HepG2 (cell line): ENCODE data around the gene MIS18A. TPM values are rescaled to one million over a fixed set of nuclear protein-coding genes. Genes with fewer than 3 reads are reported as not detected.
A peak's percentile ranks its signal among the peaks of the same experiment; 100 is the strongest.

Experiments
- ATAC-seq: fragments of 200-7000 bp; cut with Tn5 transposase; 3 replicates; pipeline ENCODE4 v1.9.1; 2020; ENCODE audit warnings: mild to moderate bottlenecking, moderate library complexity
- BruUV-seq: library from RNA; stranded (reverse); fragments of 400-500 nt; replicated peaks from 2 replicates; lab custom pipeline; 2021; lab: Mats Ljungman, UMichigan
- CTCF ChIA-PET: fragments of 300-600 bp; formaldehyde crosslinking; extraction: SDS; loops from one replicate; lab custom pipeline; 2021; ENCODE audit warnings: low total read pairs, inconsistent platforms, low intra/inter-chr PET ratio; lab: Yijun Ruan, JAX
- POLR2A ChIA-PET: fragments of 350-600 bp; sonication (Branson Sonifier 250); formaldehyde crosslinking; loops from one replicate; lab custom pipeline; 2020; ENCODE audit warnings: antibody characterized with exemption, inconsistent platforms; lab: Yijun Ruan, JAX
- DNase-seq: peaks from one replicate; pipeline ENCODE4 v3.0.0-alpha.2; 2015; ENCODE audit warnings: low spot score
- FAIRE-seq: peaks from 3 replicates; lab custom pipeline; 2011; peaks lifted over from hg19 to GRCh38; lab: Jason Lieb, UNC
- H2AFZ ChIP-seq: one replicate; pipeline ENCODE4 v1.6.1; 2011; ENCODE audit warnings: low read length, inconsistent platforms
- H3K27ac ChIP-seq: fragments of 300-600 bp; 3 replicates; pipeline ENCODE4 v1.8.0; 2011; ENCODE audit warnings: mixed run types, mild to moderate bottlenecking, mixed read lengths, low read length, inconsistent platforms; ENCODE audit not compliant: insufficient read depth; ENCODE audit errors: extremely low read length
- H3K27me3 ChIP-seq, 2 experiments: fragments of 200-600 bp in 1 of 2; 2 replicates in 1 of 2; 3 replicates in 1 of 2; pipeline versions ENCODE4 v1.6.0 to v1.8.0; 2011; ENCODE audit warnings: low read length in 2 of 2, mild to moderate bottlenecking in 2 of 2, moderate library complexity in 2 of 2, inconsistent platforms in 1 of 2; ENCODE audit not compliant: insufficient read depth in 2 of 2, control insufficient read depth in 1 of 2
- H3K36me3 ChIP-seq, 2 experiments: fragments of 200-600 bp in 1 of 2; replicated peaks in 1 of 2; 2 replicates in 1 of 2; 3 replicates in 1 of 2; pipeline versions ENCODE4 v1.5.1 to v1.8.0; 2011; ENCODE audit warnings: low read length in 2 of 2, inconsistent platforms in 1 of 2; ENCODE audit not compliant: insufficient read depth in 2 of 2, control insufficient read depth in 1 of 2
- H3K4me1 ChIP-seq: 2 replicates; pipeline ENCODE4 v1.5.1; 2012; ENCODE audit warnings: low read length, inconsistent platforms; ENCODE audit not compliant: insufficient read depth
- H3K4me2 ChIP-seq: 2 replicates; pipeline ENCODE4 v1.6.0; 2011; ENCODE audit warnings: low read depth, low read length, inconsistent platforms
- H3K4me3 ChIP-seq, 3 experiments: fragments of 200-600 bp in 1 of 3; sonication (generic), shearing (Covaris generic) in 1 of 3; replicated peaks in 1 of 3; 2 replicates each; pipeline ENCODE4 v1.5.1; 2011 to 2016; ENCODE audit warnings: low read length in 3 of 3, inconsistent platforms in 2 of 3, low read depth in 2 of 3, mild to moderate bottlenecking in 2 of 3, control low read depth in 1 of 3, mixed read lengths in 1 of 3; ENCODE audit not compliant: insufficient read depth in 1 of 3
- H3K79me2 ChIP-seq: one replicate; pipeline ENCODE4 v1.6.1; 2011; ENCODE audit warnings: low read length, inconsistent platforms; ENCODE audit not compliant: insufficient read depth
- H3K9ac ChIP-seq: 2 replicates; pipeline ENCODE4 v1.6.0; 2011; ENCODE audit warnings: mild to moderate bottlenecking, low read depth, low read length, inconsistent platforms; ENCODE audit not compliant: insufficient read depth
- H3K9me3 ChIP-seq: 2 replicates; pipeline ENCODE4 v1.5.1; 2012; ENCODE audit warnings: mild to moderate bottlenecking, low read length
- H4K20me1 ChIP-seq: 2 replicates; pipeline ENCODE4 v1.6.0; 2011; ENCODE audit warnings: inconsistent platforms, mild to moderate bottlenecking, low read length, moderate library complexity; ENCODE audit not compliant: insufficient read depth
- ARID5B ChIP-seq: IDR thresholded peaks from 2 replicates; pipeline ENCODE4 v1.4.0; 2020; ENCODE audit warnings: mild to moderate bottlenecking, missing genetic modification reagents
- ARNT ChIP-seq: fragments of 450-650 bp; IDR thresholded peaks from 2 replicates; pipeline ENCODE4 v1.6.1; 2017
- FLYWCH1 ChIP-seq: sonication (generic); formaldehyde crosslinking; IDR thresholded peaks from 2 replicates; pipeline ENCODE4 v1.8.1; 2023; ENCODE audit warnings: mild to moderate bottlenecking, missing genetic modification reagents
- FOSL2 ChIP-seq: sonication (generic); formaldehyde crosslinking; IDR thresholded peaks from 2 replicates; pipeline ENCODE4 v1.4.0; 2020; ENCODE audit warnings: missing genetic modification reagents
- HNRNPLL ChIP-seq: fragments of 200-400 bp; formaldehyde crosslinking; IDR thresholded peaks from 2 replicates; pipeline ENCODE4 v1.6.1; 2017; ENCODE audit warnings: mild to moderate bottlenecking, low read depth, low read length; ENCODE audit not compliant: poor library complexity, severe bottlenecking
- IKZF4 ChIP-seq: sonication (generic); formaldehyde crosslinking; IDR thresholded peaks from 2 replicates; pipeline ENCODE4 v1.5.1; 2020; ENCODE audit warnings: borderline replicate concordance, mild to moderate bottlenecking, low read depth, missing genetic modification reagents; ENCODE audit errors: not compliant biosample characterization
- LRRFIP1 ChIP-seq: sonication (generic); formaldehyde crosslinking; conservative IDR thresholded peaks from 2 replicates; pipeline ENCODE4 v1.4.0; 2020; ENCODE audit warnings: missing genetic modification reagents
- MIXL1 ChIP-seq: IDR thresholded peaks from 2 replicates; pipeline ENCODE4 v1.6.1; 2016
- MYPOP ChIP-seq: sonication (generic); formaldehyde crosslinking; IDR thresholded peaks from 2 replicates; pipeline ENCODE4 v1.8.1; 2023; ENCODE audit warnings: mild to moderate bottlenecking, moderate library complexity, missing genetic modification reagents
- PHF20 ChIP-seq: sonication (generic); formaldehyde crosslinking; IDR thresholded peaks from 2 replicates; pipeline ENCODE4 v1.5.0; 2020; ENCODE audit warnings: mild to moderate bottlenecking, missing genetic modification reagents
- POLR2AphosphoS5 ChIP-seq: IDR thresholded peaks from 2 replicates; pipeline ENCODE4 v1.6.1; 2012; ENCODE audit warnings: low read depth, low read length
- ZNF12 ChIP-seq: sonication (generic); formaldehyde crosslinking; IDR thresholded peaks from 2 replicates; pipeline ENCODE4 v1.5.0; 2020; ENCODE audit warnings: missing genetic modification reagents
- ZNF121 ChIP-seq: sonication (generic); formaldehyde crosslinking; IDR thresholded peaks from 2 replicates; pipeline ENCODE4 v1.5.0; 2020; ENCODE audit warnings: mild to moderate bottlenecking, missing genetic modification reagents
- ZNF543 ChIP-seq: sonication (generic); formaldehyde crosslinking; IDR thresholded peaks from 2 replicates; pipeline ENCODE4 v1.4.0; 2020; ENCODE audit warnings: mild to moderate bottlenecking, missing genetic modification reagents
- ZNF597 ChIP-seq: sonication (generic); formaldehyde crosslinking; IDR thresholded peaks from 2 replicates; pipeline ENCODE4 v1.5.0; 2020; ENCODE audit warnings: missing genetic modification reagents
- ZNF776 ChIP-seq: sonication (generic); formaldehyde crosslinking; IDR thresholded peaks from 2 replicates; pipeline ENCODE4 v1.4.0; 2020; ENCODE audit warnings: mild to moderate bottlenecking, missing genetic modification reagents
- WGBS: methylation state at CpG from one replicate; pipeline ENCODE4 v1.1.6; 2017; ENCODE audit warnings: low lambda C conversion rate; 5-methylcytosine and 5-hydroxymethylcytosine counted together
- in situ Hi-C: cut with HindIII; loops from 2 replicates; pipeline ENCODE4 v1.10.0; 2017; ENCODE audit warnings: low pct_unique_long_range_greater_than_20kb; ENCODE audit not compliant: extremely low pct_ligation_motif_present
- intact Hi-C: fragments of 100-400 bp; cut with micrococcal nuclease; formaldehyde crosslinking; loops from one replicate; pipeline ENCODE4 v1.10.0; 2022; ENCODE audit not compliant: unreplicated experiment
- polyA plus RNA-seq, 8 experiments: library from polyadenylated mRNA; depleted of rRNA in 3 of 8; stranded (reverse) in 7 of 8; unstranded in 1 of 8; fragments of >200 nt; fragmentation: Illumina TruSeq in 4 of 8; extraction: Trizol in 4 of 8; gene quantifications; 2 replicates each; pipeline versions ENCODE4 v1.2.1 to v1.2.3, GENCODE V29; 2011 to 2016; ENCODE audit warnings: low read depth in 4 of 8, missing spikeins in 1 of 8, mixed read lengths in 1 of 8; ENCODE audit not compliant: insufficient read depth in 1 of 8
- total RNA-seq, 5 experiments: library from RNA; depleted of rRNA; stranded (reverse); fragments of >200 nt; fragmentation: Illumina TruSeq; extraction: Trizol; gene quantifications; 2 replicates each; pipeline ENCODE4 v1.2.3, GENCODE V29; 2016; ENCODE audit warnings: low read depth in 1 of 5

The MIS18A gene
- total and polyA plus RNA-seq, 2 of the 13 experiments (the other 11 are each of a cell fraction or from before 2014, with no cell fraction given): 11.2 to 41.4 TPM

- POLR2A ChIA-PET: interaction anchor here (1.1 kb wide), 1 partner anchor 8 kb away, joined by 3 read pairs; no protein-coding TSS in a partner anchor
- H3K4me2 ChIP-seq: no peak overlapping the region
- no TSS peak for BruUV-seq
- peaks cover 14% of the 10 kb centered on the region for H3K4me1 ChIP-seq
- CTCF ChIA-PET: no interaction called here
- no peak overlapping the region for H3K4me3 ChIP-seq
- no peak for ATAC-seq
- no peak overlapping the region for H3K9ac ChIP-seq
- H3K36me3 ChIP-seq: peaks cover 0 to 12% of the 10 kb centered on the region in 2 experiments; a peak in 3 of 5 replicates
- no peaks in the 10 kb centered on the region for H3K79me2 ChIP-seq
- no peaks in the 10 kb centered on the region for H3K27me3 ChIP-seq
- H2AFZ ChIP-seq: no peak overlapping the region
- peak; percentile 21 for DNase-seq
- in situ Hi-C loops: no loop called here
- 94% methylated on average over 4 of the region's 4 CpGs for WGBS
- H3K27ac ChIP-seq: no peak overlapping the region
- H4K20me1 ChIP-seq: no peaks in the 10 kb centered on the region
- FAIRE-seq: no peak
- H3K9me3 ChIP-seq: no peaks in the 10 kb centered on the region
- intact Hi-C loops: loop anchor here (5.0 kb wide), 1 partner anchor 50 kb away; no protein-coding TSS in a partner anchor
- TF ChIP-seq ARNT (no peak), ZNF121 (CRISPR knock-in tag) (0 out of 2 replicates have a peak, but pooled peaks have one; percentile 19), ARID5B (CRISPR knock-in tag) (0 out of 2 replicates have a peak, but pooled peaks have one; percentile 17), LRRFIP1 (CRISPR knock-in tag) (no peak), MIXL1 (CRISPR knock-in tag) (no peak), FOSL2 (CRISPR knock-in tag) (peak; percentile 65), ZNF597 (CRISPR knock-in tag) (no peak), IKZF4 (CRISPR knock-in tag) (no peak), PHF20 (CRISPR knock-in tag) (no peak), POLR2AphosphoS5 (no peak), ZNF543 (CRISPR knock-in tag) (no peak), ZNF776 (CRISPR knock-in tag) (no peak), ZNF12 (CRISPR knock-in tag) (0 out of 2 replicates have a peak, but pooled peaks have one; percentile 41), HNRNPLL (no peak), MYPOP (CRISPR knock-in tag) (0 out of 2 replicates have a peak, but pooled peaks have one; percentile 35), FLYWCH1 (CRISPR knock-in tag) (no peak)
Measured at GRCh38 chr21:32307706-32308105, 28.9 kb upstream of the MIS18A start.
